ENCODE data around the gene GNAS-AS1.

The GNAS-AS1 gene

DNA sequence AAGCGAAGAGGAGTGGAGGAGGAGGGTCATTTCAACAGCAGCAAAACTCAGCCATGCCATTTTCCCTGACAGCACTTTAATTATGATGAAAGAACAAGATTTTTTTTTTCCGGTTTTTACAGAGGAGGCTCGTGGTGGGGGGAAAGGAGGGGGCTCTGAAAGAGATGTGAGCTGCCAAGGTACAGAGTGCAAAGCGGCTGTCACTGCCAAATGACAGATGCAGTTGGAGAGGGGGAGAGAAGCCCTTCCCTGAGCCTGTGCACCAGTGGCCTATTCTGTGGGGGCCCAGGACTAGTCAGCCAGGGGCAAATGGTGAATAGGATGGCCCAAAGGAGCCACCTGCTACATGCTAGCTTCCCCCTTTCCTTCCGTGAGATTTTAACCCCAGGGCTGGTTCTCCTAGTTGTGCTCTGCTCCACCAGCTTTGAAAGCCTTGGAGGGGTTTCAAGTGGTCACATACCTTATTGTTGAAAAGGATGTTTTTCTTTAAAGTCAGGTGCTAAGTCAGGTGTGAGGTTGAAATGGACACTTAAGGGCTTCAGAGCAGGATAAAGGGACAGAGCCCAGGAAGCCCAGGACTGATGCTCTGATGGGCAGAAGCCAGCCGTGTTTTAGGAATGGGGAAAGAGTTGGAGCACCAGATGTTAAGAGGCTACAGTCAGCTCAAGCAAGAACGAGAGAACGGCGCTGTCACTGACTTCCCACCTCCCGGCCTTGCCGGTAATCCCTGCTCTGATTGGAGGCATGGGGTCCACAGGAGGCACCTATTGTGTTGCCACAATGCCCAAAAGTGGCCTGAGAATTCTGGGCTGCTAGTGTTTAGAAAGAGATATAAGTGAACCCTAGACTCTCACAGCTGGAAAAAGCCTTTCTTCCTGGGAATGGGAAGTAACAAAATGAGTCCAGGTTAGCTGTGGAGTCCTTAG lies 26.6 kb upstream of the GNAS-AS1 start:
- TF ChIP-seq GATA2 (IDR thresholded peaks at IDR 0.05; ENCODE audit: low read depth, low read length), result no peak
- no peak for TF ChIP-seq GATA3 (IDR thresholded peaks at IDR 0.05; ENCODE audit: low read depth, low read length)

DNA sequence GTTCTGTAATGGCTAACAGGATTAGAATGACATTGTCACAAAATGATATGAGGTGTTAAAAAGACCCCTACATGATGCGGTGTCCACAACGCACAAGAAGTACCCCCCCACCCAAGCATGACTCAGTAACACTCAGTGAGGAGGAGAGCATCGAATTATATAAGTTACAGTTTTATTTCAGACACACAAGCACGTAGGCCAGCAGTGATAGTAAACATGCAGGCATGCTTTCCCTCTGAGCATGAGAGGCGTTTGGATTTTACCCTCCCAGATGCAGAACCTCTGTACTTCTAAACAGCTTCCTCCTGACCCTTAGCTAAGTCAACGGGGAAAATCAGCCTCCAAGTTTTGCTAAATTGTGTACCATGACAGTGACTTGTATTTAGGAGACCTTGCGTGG lies 25.7 kb upstream of the GNAS-AS1 start:
- TF ChIP-seq GATA3 (IDR thresholded peaks at IDR 0.05; ENCODE audit: low read depth, low read length) (no peak), GATA2 (IDR thresholded peaks at IDR 0.05; ENCODE audit: low read depth, low read length) (no peak)

DNA sequence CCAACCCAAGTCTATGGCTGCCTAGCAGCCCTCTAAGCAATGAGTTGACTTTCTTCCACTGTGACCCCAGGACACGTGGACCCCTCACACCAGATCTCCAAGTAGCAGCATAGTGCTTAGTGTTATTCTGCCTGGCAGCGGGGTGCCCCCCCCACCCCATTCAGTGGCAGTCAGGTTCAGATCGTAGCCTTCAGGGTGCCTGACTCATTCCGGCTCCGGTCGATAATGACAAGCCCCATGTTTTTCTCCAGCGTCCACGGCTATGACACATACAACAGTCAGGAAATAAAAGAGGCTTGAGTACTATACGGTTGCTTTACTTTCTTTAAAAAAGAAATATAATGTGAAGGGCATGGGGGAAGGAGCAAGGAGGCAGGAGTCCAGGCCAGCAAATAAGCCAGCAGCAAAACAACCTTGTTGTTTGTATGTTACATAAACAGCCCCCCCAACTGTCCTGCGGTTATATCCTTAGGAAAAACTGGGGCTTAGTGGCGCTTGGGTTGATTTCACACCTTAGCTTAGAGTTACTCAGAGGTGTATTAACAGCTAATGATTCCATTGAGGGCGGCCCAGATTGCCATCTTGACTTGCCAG lies 24.9 kb upstream of the GNAS-AS1 start:
- TF ChIP-seq GATA2 (IDR thresholded peaks at IDR 0.05; ENCODE audit: low read depth, low read length), result no peak
- TF ChIP-seq GATA3 (IDR thresholded peaks at IDR 0.05; ENCODE audit: low read depth, low read length), result no peak

DNA sequence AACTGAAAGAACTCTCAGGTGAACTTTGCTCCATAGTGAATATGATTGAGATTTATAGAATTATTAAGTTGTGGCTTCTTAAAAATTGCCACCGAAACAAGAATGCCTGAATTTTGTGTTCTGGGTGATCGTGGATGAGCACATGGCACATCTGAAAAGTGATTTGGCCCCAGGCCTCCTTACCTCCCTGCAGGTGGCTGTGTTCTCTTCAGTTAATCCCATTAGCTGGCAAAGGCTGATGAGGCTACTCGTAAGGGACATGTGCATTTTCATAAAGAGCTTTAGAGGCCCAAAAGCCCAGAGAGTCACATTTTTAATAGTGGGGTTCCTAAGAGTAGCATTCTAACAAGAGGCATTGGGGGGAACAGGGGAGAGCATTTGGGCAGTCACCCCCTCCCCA lies 24.4 kb upstream of the GNAS-AS1 start:
- TF ChIP-seq GATA2 (IDR thresholded peaks at IDR 0.05; ENCODE audit: low read depth, low read length) (no peak), GATA3 (IDR thresholded peaks at IDR 0.05; ENCODE audit: low read depth, low read length) (no peak)

DNA sequence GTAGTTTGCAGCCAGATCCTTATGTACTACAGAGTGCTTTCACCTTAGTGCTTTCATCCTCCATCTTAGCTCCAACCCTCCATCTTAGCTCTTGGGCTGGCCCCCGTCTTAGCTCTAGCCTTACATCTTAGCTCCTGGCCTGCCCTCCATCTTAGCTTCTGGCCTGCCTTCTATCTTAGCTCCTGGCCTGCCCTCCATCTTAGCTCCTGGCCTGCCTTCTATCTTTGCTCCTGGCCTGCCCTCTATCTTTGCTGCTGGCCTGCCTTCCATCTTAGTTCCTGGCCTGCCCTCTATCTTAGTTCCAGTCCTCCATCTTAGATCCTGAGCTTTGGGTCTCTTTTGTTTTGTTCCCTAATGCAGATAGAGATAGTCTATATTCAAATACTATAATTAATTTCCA lies 23.8 kb upstream of the GNAS-AS1 start:
- TF ChIP-seq GATA2 (IDR thresholded peaks at IDR 0.05; ENCODE audit: low read depth, low read length), result no peak

DNA sequence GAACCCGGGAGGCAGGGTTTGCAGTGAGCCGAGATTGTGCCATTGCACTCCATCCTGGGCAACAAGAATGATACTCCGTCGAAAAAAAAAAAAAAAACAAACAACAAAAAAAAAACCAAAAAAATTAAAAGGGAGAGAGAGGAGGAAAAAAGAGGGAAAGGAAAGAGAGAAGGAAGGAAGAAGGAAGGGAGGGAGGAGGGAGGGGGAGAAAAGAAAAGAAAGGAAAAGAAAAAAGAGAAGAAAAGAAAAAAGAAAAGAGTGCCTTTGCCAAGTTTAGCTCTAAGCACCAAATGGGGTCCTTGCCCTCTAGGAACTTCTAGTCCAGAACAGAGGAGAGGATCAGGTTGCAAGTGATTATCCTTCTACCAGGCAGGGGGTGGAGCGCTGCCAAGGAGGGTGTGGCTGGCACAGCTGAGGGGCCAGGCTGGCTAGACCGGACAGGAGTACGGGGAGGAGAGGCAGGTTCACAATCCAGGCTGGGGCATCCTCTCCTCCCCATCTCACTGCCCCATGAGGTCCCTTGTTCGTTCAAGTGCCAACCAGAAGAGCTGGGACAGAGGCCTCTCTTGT lies 20.9 kb upstream of the GNAS-AS1 start:
- TF ChIP-seq GATA2 (IDR thresholded peaks at IDR 0.05; ENCODE audit: low read depth, low read length), result no peak
- no peak for TF ChIP-seq GATA3 (IDR thresholded peaks at IDR 0.05; ENCODE audit: low read depth, low read length)

DNA sequence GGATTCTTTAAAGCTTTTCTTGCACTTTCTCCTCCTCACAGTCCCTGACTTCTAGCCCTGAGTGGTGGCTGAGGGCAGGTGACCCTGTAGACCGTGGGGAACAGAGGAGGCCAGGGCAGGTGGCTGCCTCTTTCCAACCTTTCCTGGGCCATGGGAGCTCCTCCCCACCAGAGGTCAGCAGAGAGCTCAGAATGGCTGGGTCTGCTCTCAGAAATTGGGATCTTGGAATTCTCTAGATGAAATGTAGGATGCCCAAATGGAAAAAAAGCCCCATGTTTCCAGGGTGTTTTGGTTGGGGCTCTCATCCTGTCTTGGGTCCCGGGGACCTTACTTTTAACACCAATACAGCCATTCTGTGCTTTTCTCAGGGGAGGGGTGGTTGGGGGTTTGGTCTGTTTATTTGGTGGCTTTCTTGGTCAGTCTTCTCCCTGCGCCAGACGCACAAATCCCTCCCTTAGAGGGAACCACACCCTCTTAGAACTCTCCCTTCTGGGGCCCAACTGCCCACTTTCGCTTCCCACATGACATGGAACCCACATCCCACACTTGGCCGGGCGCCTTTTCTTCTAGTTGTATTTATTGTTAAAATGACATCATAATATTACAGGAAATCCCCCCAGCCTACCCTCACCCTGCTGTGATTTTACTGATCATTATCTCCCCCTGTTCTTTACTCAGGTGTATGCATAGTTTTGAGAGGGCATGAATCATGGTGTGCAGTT lies 19.8 kb upstream of the GNAS-AS1 start:
- TF ChIP-seq GATA2 (IDR thresholded peaks at IDR 0.05; ENCODE audit: low read depth, low read length) (no peak), GATA3 (IDR thresholded peaks at IDR 0.05; ENCODE audit: low read depth, low read length) (no peak)

DNA sequence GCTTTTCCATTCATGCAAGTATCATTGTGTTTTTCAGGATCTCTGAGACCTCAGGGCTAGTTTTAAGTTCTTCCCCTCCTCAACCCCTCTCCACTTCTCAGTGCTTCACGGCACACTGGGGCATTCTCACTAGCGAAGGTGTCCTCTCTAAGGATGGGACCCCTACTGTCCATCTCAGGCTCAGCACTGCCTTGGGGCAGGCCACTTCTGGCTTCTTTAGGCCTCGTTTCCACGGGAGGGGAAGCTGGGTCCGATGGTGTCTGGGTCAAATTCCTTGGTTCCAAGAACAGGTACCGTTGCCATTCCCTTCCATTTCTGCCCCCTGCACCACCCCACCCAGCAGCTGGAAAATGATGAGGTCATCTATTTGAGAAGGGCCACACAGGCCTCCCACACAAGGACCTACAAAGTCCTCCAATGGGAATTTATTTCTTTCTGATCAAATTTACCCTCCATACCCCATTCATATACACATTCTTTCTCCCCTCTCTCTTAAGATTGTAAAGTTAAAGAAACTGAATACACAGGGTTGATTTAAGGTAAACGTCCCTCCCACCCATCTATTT lies 19.0 kb upstream of the GNAS-AS1 start:
- no peak for TF ChIP-seq GATA3 (IDR thresholded peaks at IDR 0.05; ENCODE audit: low read depth, low read length)
- no peak for TF ChIP-seq GATA2 (IDR thresholded peaks at IDR 0.05; ENCODE audit: low read depth, low read length)

DNA sequence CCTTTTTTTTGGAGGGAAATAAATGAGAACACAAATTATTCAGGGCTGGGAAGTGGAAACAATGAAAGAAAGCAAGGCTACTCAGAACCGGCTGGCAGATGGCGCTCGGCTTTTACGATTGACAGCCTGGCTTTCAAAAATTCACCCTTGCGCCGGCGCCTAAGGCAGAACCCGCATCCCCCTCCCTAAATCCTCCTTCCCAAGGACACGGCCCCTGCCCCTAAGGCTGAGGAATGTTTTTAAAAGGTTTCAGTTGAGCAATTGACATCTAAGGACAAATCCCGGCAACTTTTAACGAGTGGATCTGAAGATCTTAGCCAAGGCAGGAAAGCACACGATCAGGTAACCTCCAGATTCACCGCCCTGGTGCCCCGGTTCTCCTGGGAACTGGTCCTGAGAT lies 18.1 kb upstream of the GNAS-AS1 start:
- TF ChIP-seq GATA2 (IDR thresholded peaks at IDR 0.05; ENCODE audit: low read depth, low read length) (no peak), GATA3 (IDR thresholded peaks at IDR 0.05; ENCODE audit: low read depth, low read length) (no peak)

DNA sequence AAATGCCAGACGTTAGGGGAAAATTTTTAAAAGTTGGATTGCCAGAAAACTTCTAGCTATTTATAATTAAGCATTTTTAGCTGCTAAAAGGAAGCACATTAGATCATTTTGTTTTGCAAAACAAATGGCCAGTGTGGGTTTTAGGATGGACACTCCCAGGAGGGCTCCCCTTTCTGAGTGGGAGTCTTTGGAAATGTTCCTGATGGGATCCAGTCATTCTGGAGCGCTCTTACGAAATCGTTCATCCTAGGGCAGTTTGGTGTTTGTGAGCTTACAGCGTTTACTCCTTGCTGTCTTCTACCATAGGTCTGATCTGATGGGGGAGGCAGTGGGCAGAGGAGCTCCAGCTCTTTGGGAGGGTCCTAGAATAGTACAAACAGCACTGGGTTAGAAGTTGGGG lies 16.5 kb upstream of the GNAS-AS1 start:
- no peak for TF ChIP-seq GATA2 (IDR thresholded peaks at IDR 0.05; ENCODE audit: low read depth, low read length)

DNA sequence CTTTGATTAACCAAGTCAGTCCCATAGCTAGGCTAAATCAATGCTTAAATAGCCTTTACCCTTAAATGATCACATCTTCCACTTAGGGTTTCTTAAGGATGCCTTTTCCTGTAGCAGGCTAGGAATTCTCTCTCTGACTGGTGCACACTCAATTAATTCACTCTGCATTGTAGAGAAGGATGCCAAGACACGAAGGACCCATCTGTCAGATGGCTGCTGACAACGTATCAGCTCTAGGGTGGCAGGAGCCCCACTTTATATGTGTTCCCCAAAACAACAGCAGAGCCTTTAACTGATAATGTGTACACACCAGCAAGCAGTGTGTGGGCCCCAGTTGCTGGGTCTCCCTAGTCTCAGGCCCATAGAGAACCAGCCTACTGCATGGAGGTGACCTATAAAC lies 15.1 kb upstream of the GNAS-AS1 start:
- TF ChIP-seq GATA3 (IDR thresholded peaks at IDR 0.05; ENCODE audit: low read depth, low read length), result no peak
- no peak for TF ChIP-seq GATA2 (IDR thresholded peaks at IDR 0.05; ENCODE audit: low read depth, low read length)

DNA sequence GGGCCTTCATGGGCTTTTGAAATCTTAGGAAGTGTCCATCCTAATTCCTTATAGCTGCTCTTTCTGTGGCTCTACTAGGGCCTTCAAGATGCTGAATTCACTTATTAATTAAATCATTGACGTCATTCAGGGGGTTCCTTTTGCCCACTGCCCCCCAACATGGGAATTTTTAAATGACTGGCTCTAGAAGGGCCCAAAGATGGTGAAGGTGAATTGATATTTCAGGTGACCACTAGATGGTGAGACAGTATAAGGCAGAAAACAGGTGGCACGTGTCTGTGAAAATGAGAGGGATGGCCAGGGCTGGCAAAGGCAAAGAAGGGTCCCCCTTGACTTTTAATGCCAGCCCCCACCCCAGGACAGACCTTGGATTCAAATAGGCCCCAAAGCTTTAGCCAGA lies 13.6 kb upstream of the GNAS-AS1 start:
- TF ChIP-seq GATA3 (IDR thresholded peaks at IDR 0.05; ENCODE audit: low read depth, low read length) (no peak), GATA2 (IDR thresholded peaks at IDR 0.05; ENCODE audit: low read depth, low read length) (no peak)

DNA sequence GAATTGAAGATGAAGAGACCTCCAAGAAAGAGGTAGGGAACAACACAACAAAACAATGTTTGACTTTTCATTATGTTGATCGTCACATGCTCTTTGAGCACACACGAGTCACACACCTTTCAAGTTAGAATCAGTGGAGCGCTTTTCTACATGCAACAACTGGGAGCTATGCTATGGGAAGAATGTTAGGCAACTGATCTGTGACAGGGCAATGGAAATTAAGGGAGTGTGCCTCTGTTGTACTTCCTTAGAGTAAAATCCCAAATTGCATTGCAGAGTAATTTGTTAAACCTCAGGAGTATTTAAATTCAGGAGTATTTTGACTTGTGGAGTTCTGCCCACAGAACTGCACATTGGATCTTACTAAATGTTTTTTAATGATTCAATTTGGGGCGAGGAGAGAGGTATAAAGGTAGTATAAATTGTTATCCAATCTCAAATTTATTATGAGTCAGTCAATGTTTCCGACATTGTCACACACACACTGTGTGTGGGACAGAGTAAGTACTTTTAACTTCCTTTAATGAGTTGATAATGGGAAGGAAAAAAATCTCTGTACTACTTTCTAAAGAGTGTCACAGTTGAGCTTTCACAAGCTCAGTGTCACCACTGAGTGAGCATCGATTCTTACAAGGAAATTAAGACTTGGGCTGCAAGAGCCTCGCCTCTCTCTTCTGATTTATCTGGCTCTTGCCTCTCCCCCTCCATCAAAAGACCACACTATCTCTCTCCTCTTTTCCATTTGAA lies 12.5 kb upstream of the GNAS-AS1 start:
- TF ChIP-seq GATA2 (IDR thresholded peaks at IDR 0.05; ENCODE audit: low read depth, low read length) (no peak), GATA3 (IDR thresholded peaks at IDR 0.05; ENCODE audit: low read depth, low read length) (no peak)
